ENCODE results near the gene AVPI1.

The AVPI1 gene, protein sequence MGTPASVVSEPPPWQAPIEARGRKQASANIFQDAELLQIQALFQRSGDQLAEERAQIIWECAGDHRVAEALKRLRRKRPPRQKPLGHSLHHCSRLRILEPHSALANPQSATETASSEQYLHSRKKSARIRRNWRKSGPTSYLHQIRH

DNA sequence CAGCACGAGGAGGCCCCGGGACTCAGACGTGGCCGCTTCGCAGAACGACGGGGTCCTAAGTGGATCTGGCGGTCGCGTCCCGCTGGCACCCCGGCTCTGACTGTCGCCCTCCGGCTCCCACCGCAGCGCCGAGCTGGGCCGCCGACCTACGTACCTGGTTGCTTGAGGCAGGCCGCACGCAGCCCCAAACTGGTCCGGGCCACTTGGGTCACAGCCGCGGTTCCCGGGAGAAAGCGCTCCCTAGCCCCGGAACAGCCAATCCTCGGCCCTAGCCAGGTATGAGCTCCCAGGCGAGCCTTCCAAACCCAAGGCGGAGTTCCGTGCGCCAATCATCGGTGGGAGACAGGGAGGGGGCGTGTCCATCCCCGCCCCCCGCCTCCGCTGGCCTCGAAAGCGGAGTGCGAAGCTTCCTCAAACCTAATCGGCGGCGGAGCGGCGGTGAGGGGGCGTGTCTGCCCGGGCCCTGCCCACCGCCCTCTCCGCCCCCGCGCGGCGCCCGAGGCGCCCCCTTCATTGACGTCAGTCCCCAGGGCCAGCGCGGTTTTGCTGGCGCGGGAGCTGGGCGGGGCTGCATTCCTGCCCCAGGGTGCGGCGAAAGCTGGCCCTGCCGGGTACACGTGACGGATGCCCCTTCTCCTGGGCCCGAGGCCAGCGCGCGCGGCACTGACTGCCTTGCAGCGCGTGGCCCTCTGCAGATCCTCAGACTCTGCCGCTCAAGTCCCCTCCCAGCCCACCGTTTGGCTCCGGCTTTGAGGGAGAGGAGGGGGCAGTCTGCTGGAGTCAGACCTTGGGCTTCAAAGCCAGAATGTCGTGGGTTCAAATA, at the start of gene AVPI1:
AVPI1 (minus strand) TSS at position 280 of the 823 bp plus-strand sequence. CDS start 7,336 bp downstream, outside the sequence.
- peak; percentile 98 for DNase-seq

DNA sequence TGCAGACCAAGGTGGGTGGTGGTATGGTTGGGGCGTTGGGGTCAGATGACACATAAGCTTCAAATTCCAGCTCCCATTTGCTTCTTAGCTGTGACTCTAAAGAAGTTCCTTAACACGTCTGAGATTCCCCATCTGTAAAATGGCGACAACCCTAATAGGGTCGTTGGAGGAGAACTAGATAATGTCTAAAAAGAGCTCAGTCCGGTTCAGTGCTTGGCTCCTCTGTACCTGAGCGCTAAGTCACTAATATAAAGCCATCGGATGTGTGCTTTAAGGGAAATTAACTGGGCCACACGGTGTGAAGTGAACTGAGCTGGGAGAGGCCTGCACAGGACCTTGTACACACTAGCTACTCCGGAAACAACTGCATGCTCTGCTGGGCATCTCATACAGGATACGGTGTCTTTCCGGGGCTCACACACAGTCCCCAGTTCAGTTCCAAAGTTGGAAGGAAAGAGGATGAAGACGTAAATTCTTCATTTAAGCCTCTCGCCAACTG, 49.4 kb upstream of the AVPI1 start:
- DNase-seq = no peak

DNA sequence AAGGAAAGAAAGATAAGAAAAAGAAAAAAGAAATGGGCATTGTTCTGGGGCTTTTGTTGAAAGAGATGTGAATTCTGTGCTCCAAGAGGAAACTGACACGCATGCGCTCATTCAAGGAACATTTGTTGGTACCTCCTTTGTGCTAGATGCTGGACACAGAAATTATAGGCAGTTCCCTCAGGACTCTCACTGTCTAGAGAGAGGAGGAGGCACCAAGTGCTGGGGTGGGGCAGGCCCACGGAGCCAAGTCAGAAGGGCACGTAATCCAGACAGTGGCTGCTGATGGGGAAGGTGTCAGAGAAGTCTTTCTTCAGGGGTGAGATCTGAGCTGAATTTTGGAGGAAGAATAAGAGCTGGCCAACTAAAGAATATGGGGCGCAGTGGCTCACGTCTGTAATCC, 47.0 kb upstream of the AVPI1 start:
- no peak for DNase-seq

DNA sequence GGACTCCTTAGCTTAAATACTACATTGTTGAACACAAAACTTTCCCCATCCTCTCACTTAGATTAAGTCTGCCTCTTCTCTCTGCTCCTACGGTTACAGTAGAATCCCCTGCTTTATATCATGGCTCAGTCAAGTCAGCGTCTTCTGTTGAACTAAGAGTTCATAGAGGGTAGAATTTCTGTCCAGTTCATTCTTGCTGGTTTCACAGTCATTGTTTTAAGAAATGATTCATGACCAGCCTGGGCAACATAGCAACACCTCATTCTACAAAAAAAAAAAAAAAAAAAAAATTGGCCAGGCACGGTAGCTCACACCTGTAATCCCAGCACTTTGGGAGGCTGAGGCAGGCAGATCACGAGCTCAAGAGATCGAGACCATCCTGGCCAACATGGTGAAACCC, 46.2 kb upstream of the AVPI1 start:
- no peak for DNase-seq

DNA sequence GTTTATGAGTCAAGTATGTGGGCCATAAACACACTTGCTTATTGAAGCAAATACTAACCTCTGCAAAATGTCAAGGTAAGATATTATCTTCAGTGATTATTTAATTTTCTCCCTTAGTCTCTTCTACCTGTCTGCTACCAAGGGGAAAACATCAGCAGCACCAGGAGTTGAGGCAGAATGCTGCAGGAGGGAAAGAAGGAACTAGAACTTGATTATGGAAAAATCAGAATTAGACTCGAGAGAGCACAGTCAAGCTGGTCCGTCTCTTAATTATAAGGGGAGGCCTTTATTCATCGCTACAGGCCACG, 45.0 kb upstream of the AVPI1 start:
- DNase-seq = no peak

DNA sequence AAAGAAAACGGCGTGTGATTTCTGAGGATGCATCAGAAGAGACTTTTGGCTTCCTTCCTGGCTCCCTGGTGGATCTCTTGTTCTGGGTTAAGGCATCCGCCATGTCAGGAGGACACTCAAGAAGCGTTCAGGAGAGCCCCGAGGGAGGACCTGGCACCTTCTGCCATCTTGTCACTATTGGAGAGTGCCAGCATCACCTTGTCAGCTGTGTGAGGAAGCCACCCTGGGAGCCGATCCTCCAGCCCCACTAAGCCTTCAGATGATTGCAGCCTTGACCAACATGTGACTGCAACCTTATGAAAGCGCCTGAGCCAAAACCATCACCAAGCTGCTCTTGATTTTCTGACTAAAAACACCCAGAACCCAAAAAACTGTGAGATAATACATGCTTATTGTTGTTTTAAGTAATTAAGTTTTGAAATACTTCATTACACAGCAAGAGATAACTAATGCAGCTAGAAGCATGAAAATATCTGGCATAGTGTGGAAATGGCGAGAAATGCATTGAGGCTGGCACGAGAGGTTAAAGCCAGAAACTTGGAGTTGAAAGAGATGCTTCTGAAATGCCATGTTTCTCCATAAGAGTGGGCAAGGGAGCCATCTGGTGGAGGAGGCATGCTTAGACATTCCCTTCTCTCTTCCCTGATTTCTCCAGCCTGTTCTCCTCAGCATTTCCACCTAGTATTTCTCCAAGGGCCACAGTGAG, 44.5 kb upstream of the AVPI1 start:
- DNase-seq = peak; percentile 42

DNA sequence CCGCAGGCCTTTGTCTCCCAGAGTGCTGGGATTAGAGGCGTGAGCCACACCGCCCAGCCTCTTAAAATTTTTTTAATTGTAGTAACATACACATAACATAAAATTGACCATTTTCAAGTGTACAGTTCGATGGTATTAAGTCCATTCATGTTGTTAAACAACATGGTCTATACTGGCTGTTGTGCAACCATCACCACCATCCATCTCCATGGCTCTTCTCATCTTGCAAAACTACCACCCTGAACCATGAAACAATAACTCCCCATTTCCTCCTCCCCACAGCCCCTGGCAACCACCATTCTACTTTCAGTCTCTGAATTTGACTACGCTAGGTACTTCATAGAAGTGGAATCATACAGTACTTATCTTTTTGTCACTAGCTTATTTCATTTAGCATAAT, 42.0 kb upstream of the AVPI1 start:
- DNase-seq = no peak

DNA sequence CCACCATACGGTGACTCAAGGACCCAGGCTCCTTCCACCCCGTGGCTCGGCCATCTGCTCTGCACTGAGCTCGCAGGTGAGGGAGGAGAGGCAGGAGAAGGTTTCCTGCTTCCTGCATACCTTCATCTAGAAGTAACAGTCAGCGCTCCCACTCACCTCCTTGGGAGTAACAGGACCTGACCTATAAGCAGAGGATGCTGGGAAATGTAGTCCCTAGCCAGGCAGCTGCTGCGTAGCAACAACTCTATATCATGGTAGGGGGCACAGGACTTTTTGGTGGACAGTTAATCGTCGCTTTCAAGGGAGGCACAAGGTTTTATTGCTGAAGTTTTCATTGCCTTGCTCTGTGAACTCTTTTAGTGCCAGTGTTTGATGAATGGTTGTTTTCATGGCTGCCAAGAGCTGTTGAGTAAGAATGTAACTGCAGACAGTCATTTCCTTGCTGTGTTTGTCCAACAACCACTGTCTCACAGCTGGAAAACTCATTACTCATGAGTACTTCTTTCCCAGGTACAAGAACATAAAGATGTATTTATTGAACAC, 39.7 kb upstream of the AVPI1 start:
- DNase-seq = peak; percentile 74

DNA sequence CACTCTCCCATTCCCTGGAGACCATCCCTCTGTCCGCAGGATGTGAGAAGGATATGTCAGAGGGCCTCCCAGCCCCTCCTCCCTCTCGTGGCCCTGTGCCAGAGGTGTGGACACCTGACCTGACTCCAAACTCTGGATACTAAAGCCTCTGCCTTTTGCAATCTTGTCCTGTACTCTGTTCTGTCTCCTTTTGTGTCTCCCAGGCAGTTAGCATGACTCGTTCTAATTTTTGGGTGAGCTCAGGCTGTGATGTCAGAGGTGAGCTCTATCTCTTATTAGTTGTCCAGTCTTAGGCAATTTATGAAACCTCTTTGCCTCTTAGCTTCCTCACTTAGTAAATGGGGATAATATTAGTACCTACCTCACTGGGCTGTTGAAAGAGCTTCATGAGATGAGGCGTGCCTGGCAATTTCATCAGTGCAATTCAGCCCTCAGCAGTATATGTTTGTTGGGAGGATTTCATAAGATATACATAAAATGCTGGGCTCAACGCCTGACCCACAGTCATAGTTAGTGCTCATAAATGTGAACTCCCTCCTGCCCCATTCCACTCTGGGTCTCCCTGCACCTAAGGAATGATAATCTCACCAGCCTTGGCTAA, 37.4 kb upstream of the AVPI1 start:
- peak; percentile 68 for DNase-seq

DNA sequence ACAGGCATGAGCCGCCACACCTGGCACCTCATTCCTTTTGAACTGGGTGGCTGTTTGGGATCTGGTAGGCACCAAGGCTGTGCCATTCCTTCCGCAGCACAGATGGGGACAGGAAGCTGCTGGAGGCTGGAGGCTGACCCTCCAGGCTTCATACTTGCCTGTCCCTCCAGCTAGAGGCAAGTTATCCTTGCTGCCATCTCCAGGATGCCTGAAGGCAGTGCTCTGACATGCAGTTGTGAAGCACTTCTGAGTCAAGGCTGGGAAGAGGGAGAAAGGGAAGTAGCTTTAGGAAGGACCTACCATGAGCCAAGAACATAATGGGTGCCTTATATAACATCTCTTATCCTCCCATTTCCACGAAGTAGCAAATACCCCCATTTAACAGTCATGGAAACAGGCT, 36.0 kb upstream of the AVPI1 start:
- no peak for DNase-seq

DNA sequence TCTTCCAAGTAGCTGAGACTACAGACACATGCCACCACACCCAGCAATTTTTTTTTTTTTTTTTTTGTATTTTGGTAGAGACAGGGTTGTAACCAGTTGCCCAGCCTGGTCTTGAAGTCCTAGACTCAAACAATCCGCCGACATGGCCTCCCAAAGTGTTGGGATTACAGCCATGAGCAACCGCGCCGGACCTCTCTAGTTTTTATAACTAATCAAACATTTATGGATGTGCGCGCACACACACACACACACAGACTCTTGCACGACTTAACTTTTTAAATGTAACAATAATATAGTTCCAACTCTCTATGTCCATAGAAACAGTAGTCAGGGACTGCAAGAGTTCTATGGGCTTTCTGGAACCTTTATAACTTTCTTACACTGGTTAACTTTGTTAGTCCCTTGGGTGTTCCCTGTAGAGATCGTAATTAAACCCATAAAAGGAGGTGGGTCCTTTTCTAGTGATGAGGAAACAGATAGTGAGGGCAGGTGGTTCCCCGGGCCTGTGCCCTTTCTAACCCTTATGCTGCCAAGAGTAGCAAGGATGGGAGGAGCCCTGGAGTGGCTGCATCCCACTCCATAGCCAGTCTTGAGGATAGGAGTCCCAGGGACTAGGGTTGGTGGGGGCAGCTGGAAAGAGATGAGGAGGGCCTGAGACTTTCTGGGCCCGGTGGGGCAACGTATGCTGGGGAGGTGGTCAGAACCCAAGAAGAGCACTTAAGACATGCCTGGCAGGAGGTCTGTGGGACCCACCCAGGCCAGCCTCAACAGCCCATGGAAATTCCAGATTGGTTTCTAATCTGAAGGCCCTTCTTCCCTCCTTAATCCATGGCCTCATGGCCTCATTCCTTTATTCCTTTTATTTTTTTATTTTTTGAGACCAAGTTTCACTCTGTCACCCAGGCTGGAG, 35.1 kb upstream of the AVPI1 start:
- no peak for DNase-seq

DNA sequence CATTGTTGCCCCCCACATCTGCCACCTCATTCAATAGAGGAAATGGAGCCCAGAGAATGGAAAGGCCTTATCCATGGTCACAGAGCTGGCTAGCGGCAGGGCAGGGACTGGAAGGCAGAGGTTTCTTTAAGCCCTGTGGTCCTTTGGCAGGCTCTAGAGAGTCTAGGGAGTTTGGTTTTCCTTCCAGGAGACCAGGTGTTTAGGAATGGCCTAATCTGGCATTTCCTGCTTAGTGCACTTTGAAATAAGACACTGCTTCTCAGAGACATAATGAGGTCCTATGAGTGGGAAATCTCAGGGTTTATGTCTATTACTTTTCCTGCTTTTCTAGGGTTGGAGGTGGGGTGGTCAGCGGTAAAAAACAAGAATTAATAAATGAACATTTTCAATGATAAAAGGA, 32.6 kb upstream of the AVPI1 start:
- DNase-seq = no peak

DNA sequence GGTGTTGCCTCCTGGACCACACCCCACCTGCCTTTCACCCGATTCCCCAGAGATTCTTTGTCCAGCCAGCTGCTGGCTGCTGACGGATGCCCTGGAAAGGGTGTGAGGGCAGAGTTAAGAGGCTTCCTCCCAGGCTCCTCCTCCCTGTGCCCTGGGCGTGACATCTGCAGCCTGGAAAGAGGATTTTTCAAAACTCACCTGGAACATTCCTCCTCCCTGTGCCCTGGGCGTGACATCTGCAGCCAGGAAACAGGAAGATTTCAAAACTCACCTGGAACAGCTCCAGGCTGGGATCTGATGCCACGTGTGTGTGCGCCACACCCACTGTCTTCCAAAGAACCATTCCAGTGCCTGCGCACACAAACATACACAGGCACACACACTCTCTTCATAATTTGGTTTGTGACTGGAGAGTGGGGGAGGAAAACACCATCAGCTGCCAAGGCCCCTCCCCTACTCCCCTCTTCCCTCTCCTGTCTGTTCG, 31.7 kb upstream of the AVPI1 start:
- DNase-seq = peak; percentile 78

DNA sequence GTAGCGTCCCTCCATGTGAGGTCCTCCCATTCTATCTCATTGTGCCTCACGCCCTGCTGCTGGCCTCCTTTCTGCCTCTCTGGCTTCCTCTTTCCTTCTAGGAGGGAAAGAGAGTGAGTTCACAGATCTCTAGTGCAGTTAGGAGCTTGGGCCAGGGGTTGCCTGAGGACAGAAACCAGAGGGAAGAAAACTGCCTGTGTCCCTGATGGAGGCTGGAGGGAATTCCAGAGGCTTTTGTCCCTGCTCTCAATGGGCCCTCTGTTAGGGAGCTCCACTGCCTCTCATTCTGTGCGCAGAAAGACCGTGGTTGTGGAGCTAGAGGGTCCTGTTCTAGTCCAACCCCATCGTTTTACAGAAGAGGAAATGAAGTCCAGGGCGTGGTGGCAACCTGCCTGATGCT, 31.1 kb upstream of the AVPI1 start:
- no peak for DNase-seq

DNA sequence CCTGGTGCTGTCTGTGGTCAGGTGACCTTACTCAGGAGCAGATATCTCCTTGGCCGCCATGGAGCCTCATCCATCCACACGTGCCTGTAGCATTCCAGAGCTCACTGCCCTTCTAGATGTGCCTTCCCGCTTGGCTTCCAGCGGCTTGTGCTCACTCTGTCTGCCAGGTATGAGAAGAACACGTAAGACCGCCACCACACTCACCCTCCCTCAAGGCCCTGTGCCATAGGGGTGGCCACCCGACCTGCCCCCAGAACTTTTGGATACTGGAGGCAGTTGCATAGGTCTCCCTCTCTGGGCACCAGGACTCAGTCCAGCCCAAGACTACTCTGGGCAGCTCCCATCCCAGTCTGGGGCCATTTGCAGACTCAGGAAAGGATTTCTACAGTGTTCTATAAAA, 30.6 kb upstream of the AVPI1 start:
- no peak for DNase-seq

DNA sequence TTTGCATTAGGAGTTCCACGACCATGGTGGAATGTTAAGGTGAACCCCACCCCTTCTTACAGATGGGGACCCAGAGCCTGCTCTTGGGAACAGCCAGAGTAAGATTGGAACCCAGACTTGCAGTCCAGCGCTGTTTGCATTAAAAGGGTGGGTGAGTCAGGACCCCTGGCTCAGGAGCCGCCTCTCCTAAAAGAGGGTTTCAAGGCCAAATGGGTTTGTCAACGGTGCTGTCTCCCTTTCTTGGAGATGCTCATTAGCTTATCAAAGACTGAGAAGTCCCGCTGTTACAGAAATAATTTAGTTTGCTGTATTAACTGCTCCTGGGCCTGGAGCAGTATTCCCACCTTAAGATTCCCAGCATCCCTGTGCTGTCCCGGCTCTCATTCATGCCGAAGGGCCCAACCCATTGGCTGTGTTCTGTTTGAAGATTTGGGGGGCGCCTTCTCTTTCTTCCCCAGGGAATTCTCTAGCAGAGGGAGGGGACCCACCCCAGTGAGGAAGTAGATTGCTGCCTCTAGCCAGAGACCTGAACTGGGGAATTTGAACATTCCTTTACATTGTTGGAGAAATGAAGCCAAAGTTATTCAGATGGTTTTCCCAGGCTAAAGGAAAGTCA, 28.3 kb upstream of the AVPI1 start:
- DNase-seq = no peak

DNA sequence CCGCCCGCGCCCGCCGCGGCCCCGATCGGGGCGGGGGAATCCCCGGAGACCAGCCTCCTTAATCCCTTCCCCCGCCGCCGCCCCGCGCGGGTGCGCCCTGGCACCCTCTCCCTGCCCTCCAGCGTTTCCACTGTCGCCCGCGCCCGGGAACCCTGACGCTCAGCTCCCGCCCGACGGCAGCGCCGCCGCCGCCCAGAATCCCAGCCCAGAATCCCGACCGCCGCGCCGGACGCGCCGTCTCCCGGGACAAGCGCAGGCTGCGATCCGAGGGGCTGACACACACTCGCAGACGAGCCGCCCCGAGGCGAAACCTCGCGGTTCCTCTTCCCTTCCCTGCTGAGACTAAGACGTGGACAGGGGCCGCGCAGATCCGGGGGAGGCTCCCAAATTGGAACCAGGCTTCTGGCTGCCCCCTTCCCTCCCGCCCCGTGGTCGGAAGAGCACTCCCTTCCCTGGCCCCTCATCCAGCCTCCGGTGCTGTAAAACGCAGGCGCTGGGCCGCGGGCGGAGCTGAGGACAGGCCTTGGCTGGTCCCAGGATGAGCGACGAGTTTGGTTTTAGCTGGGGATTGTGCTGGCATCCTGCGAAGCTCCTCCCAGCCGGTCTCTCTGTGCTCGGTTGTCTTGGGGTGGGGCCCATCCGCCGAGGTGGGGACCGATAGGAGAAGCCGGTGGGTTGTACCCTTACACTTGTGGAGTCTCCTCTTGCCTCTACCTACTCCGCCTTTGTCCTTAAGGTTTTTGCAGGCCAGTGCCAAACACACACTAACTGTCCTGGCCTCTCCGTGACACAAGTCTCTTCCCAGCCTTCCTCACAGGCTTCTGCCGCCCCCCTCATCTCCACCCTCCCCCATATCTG, 27.6 kb upstream of the AVPI1 start:
- DNase-seq = peak; percentile 70

DNA sequence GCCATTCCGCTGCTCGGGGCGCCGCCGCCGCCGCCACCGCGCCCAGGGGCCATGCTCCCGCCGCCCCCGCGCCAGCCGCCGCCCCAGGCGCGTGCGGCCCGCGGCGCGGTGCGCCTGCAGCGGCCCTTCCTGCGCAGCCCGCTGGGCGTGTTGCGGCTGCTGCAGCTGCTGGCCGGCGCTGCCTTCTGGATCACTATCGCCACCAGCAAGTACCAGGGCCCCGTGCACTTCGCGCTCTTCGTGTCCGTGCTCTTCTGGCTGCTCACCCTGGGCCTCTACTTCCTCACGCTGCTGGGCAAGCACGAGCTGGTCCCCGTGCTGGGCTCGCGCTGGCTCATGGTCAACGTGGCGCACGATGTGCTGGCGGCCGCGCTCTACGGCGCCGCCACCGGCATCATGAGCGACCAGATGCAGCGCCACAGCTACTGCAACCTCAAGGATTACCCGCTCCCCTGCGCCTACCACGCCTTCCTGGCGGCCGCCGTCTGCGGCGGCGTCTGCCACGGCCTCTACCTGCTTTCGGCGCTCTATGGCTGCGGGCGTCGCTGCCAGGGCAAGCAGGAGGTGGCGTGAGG, 26.9 kb upstream of the AVPI1 start:
- peak; percentile 63 for DNase-seq

DNA sequence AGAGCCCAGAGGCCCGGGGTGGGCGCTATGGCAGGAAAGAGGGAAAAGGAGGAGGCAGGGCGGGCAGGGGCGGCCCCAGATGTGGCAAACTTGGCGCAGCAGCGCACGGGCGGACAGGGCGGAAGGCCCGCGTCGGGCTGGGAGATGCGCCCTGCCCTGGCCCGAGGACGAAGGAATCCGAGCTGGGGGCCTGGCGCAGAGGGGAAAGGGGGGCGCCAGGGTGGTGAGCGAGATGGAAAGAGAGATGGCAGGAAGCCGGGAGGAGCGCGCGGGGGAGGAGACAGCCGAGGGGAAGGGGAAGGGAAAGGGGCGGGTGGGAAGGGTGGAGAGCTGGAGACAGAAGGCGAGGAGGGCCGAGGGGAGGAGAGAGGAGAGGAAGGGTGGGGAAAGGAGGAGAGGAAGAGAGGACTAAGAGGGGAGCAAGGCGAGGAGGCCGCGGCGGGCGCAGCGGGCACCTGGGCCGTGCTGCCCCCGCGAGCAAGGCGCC, 26.3 kb upstream of the AVPI1 start, which contains the start of gene MARVELD1:
MARVELD1 (plus strand) TSS at position 392 of the 487 bp plus-strand sequence. CDS start 147 bp downstream, outside the sequence.
- peak; percentile 80 for DNase-seq

Measured in NCI-H226 (cell line).